ENCODE data around the gene FAM20C.

Gene FAM20C

DNA sequence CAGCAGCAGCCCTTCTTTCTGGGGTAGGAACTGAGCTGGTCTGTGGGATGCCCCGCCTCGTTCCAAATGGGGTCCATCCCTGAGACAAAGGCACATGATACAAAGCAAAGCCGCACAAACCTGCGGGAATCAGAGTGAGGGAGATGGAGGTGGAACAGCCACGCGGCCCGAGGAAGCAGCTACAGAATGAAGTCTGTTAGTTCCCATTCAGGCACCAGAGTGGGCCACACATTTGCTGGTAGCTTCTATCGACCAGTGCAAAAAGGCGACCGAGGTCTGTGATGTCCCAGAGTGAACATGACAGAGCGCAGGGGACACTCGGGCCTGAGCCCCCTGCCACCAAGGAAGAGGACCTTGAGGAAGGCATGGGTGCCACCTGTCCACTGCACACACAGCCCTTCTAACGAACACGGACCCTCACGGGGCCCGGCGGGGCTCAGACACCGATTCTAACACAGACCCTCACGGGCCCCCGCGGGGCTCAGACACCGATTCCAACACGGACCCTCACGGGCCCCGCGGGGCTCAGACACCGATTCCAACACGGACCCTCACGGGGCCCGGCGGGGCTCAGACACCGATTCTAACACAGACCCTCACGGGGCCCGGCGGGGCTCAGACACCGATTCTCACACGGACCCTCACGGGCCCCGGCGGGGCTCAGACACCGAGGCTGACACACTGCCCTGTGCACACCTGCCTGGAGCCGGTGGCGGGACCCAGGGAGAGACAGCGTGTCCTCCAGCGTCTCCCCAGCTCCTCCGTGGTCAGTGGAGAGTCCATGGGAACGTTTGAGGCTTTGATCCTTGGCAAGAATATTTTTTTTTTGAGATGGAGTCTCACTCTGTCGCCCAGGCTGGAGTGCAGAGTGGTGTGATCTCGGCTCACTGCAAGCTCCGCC lies 32.8 kb upstream of the FAM20C start:
- no peak for DNase-seq (ENCODE audit: low read depth)

DNA sequence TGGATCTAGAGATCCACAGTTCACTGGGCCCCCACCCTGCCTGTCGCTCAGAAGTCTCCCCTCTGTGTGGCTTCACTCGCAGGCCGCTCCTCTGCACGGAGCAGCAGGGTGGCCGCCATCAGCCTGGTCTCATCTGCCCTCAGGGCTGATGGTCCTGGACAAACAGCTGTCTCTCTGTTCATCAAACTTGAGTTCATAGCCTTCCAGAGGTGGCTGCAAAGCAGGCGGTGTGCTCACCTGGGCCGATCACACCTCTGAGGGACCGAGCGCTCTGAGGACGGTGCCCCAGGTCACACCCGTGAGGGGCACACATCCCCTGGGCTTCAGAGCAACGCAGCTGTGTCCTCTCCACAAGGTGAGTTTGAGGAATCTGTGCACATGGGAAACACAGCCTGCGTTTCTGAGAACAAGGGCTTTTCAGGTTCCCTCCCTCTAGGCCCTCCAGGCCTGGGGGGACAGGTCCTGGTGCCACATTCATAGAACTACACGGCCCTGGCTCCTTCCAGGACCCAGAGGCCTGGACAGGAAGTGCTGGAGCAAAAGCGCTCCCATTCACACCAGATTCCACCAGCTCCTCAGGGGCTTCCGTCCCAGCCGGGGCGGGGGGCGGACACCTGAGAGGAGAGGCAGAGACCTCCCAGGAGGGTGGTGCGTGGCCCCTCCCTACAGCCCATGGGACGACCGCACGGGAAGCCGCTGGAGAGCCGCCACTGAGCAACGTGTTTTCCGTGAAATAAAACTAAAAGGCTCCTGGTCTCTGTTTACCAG lies 31.2 kb upstream of the FAM20C start:
- no peak for DNase-seq (ENCODE audit: low read depth)

DNA sequence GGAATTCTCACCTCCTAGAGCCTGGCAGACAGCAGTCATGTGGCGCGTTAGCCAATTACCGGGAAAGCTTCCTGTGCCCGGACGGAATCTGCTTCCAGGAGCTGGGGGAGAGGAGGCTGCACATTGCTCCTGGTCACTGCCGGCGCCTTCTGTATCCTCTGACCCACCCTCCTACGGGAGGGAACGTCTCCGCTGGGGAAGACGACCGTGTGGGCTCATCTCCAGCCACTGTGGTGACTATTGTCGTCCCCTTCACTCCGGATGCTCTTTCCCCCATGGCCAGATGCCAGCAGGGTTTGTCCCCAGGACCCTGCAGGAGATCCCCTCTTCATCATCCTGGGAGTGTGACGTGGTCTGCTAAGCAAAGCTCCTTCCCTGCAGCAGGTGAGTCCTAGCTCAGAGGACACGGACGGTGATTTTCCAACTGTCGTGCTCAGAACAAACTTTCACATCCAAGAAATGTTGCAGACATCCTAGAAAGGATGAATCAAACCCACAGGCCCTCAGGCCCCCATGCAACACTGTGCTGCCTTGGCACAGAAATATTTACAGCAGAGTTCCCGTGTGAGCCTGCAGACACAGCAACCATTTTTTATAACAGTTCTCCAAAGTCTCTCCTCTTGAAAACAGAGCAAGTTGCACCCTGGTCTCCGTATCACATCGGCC lies 29.6 kb upstream of the FAM20C start:
- no peak for DNase-seq (ENCODE audit: low read depth)

GRCh38 chr7:163298-163695 lies 29.1 kb upstream of the FAM20C start:
- DNase-seq (ENCODE audit: low read depth) = no peak

- no peak for DNase-seq (ENCODE audit: low read depth)
These were observed 28.1 kb upstream of the FAM20C start for GRCh38 chr7:163971-164881.

DNA sequence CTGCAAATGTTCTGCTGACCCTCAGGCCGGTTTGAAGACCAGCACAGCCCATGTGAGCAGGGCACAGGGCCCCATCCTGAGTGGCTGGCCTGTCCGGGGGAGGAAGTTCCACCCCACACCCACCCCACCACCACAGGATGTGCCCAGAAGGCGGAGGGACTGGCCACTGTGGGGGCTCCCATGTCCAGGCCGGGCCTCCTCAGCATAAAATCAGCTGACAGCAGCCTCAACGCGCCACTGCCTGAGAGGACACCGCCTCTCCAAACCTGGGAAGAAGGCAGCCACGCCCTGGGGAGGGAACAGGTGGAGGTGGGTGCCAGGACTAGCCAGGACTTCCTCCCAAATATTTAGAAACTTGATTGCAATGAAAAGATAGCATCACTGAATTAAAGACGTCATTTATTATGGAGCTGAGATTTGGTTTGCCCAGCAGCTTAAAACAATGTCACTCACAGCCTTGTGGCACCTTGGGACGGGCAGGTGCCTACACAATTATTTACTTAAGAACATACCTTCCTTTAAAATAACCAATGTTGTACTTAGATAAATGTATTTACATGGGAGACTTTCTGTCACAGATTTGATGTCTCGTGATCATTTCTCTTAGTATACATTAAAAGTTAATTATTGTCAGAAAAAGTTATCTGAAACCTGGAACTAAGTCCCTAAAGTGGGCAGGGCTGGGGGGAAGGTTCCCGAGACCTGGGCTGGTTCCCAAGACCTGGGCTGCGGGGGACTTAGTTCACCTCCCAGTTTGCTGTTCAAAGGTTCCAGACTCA lies 27.3 kb upstream of the FAM20C start:
- no peak for DNase-seq (ENCODE audit: low read depth)

GRCh38 chr7:165661-166337 lies 26.6 kb upstream of the FAM20C start:
- DNase-seq (ENCODE audit: low read depth) = no peak

GRCh38 chr7:166338-167060 lies 25.9 kb upstream of the FAM20C start:
- no peak for DNase-seq (ENCODE audit: low read depth)

- no peak for DNase-seq (ENCODE audit: low read depth)
These were observed 25.1 kb upstream of the FAM20C start for GRCh38 chr7:167090-167855.

DNA sequence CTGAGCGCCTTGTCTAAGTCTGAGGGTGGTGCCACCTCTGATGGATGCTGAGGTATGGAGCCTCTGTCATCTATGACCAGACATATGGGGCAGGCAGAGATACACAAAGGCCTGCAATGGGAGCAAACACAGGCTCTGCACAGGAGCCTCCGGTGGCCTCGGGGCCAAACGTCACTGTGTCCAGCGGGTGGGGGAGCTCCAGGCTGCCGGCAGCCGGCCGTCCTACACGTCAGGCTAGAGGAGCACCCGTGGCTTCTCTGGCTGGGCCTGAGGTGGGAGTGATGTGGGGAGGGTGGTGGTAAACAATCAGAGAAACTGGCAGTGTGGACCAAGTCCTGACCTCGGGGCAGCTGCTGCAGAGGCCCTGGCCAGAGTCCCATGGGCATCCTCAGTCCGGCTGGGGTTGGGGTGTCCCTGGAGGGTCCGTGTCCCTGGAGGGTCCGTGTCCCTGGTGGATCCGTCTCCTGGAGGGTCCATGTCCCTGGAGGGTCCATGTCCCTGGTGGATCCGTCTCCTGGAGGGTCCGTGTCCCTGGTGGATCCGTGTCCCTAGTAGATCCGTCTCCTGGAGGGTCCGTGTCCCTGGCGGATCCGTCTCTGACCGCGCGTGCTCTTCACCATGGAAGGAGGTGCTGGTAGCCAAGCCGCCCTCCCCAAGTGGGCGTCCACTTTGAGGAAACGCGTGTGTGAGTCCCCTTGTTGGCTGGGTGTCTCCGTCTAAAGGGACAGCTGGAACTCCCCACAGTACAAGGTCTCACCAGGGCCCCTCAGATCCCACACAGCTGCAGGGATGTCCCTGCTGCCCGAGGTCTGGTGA lies 24.2 kb upstream of the FAM20C start:
- no peak for DNase-seq (ENCODE audit: low read depth)

- DNase-seq (ENCODE audit: low read depth) = no peak
These were observed 22.8 kb upstream of the FAM20C start for GRCh38 chr7:169276-170172.

- no peak for DNase-seq (ENCODE audit: low read depth)
These were observed 21.6 kb upstream of the FAM20C start for GRCh38 chr7:170551-171363.

GRCh38 chr7:171364-171904 lies 20.9 kb upstream of the FAM20C start:
- no peak for DNase-seq (ENCODE audit: low read depth)

- DNase-seq (ENCODE audit: low read depth) = no peak
These were observed 20.4 kb upstream of the FAM20C start for GRCh38 chr7:171912-172515.

DNA sequence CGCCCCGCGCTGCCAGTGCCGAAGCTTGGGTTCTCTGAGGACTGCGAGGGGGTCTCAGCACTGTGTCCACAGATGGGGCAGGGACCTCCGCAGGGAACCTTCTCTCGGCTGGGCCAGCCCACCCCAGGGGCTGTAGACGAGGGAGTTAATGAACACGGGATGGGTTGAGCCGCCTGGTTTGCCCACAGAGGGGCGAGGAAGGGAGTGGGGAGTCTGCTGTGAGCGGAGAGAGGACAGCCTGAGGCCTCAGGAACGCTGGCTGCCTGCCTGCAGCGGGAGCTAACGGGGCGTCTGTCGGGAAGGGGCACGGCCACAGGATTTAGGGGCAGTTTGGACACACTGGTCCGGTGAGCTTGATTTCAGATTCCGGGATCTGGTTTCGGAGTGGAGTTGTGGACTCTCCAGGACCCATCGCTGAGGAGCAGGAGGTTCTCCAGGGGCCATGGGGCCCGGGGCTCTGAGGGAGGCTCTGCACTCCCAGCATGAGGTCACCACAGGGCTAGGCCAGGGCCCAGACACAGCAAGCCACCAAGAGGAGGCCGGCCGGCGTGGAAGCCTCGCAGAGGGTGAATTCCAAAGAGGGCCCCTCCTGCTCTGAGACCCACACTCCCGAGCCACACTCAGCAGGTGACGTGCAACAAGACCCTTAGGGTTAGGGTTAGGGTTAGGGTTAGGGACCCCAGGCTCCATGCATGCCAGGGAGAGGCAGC lies 19.0 kb upstream of the FAM20C start:
- no peak for DNase-seq (ENCODE audit: low read depth)

Measured in HS-27A (cell line).